HG03064 (cell line): ENCODE results near the gene ITGB1.

Source experiments
- ATAC-seq: cut with Tn5 transposase; IDR thresholded peaks from one replicate; pipeline ENCODE4 v1.9.1; 2021; ENCODE audit warnings: low read depth; ENCODE audit not compliant: unreplicated experiment

Gene ITGB1

DNA sequence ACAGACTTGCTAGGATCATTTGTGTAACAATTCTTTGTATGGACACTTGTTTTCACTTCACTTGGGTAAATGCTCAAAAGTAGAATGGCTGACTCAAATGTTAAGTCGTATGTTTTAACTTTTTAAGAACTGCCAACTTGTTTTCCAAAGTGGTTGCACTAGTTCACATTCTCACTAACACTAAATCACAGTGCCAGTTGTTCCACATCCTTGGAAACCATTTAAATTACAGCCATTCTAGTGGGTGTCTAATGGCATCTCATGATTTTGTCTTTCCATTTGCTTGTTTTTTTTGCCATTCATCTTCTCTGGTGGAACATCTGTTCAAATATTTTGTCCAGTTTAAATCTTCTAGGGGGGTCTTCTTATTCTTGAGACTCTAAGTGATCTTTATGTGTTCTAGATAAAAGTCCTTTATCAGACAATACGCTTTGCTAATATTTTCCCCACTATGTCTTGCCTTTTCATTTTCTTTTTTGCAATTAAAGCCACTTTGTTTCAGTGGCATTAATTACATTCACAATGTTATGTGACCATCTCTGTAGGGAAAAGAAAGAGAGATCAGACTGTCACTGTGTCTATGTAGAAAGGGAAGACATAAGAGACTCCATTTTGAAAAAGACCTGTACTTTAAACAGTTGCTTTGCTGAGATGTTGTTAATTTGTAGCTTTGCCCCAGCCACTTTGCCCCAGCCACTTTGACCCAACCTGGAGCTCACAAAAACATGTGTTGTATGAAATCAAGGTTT lies 63.9 kb downstream of the ITGB1 start:
- ATAC-seq, result no peak

- ATAC-seq, result no peak
Measured at GRCh38 chr10:32893434-32893833, 64.6 kb downstream of the ITGB1 start.

- ATAC-seq, result no peak
Measured at GRCh38 chr10:32891261-32891660, 66.8 kb downstream of the ITGB1 start.

- ATAC-seq, result no peak
Measured at GRCh38 chr10:32890444-32890843, 67.6 kb downstream of the ITGB1 start.

GRCh38 chr10:32889631-32890212 lies 68.3 kb downstream of the ITGB1 start:
- no peak for ATAC-seq

DNA sequence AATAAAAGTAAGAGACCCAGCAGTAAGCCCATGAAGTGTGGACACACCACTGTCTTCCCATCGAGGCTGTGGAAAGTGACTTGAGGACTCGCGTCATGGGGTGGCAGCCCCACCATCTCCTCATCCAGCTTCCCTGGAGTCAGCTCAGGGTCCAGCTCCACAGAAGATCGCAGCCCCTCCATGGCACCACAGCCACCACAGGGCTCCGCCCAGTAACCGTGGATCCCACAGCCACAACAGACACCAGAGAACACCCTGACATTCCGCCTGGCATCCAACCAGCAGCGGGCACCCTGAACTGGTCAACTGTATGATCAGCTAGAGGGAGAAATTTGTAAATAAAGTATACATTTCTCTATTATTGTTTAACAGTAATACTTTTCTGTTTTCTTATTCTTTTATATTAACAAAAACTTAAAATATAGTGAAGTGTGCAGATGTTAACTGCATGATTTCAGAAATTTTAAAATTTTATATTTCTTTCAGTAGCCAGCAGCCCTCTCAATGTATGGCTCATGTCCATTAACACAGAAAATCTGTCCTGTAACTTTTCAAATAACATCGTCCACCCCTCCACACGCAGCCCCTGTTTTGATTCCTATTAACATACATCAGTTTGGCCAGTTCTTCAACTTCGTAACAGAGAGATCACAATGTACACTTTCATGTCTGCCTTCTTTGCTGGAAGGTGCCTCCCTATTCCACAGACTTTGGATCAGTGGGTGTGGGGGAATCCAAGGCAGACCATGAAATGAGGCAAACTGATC lies 69.7 kb downstream of the ITGB1 start:
- ATAC-seq, result no peak

GRCh38 chr10:32887481-32887880 lies 70.5 kb downstream of the ITGB1 start:
- ATAC-seq, result no peak

- no peak for ATAC-seq
Measured at GRCh38 chr10:32882076-32882475, 76.0 kb downstream of the ITGB1 start.

- no peak for ATAC-seq
Measured at GRCh38 chr10:32878646-32879045, 79.4 kb downstream of the ITGB1 start.

DNA sequence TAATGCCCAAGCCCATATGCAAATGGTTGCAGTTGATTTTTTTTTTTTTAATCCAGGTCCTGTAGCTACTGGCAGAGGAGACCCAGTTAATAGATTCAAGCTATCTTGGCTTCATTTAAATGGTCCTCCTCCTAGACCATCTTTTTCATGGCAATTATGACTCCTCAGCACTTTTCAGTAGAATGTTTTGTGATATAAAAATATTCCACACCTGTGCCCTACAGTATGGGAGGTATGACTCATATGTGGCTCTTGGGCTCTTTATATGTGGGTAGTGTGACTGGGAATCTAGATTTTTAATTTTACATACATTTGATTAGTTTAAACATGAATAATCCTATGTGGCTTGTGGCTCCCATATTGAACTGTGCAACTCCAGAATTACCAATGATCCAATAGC lies 80.1 kb downstream of the ITGB1 start:
- no peak for ATAC-seq

DNA sequence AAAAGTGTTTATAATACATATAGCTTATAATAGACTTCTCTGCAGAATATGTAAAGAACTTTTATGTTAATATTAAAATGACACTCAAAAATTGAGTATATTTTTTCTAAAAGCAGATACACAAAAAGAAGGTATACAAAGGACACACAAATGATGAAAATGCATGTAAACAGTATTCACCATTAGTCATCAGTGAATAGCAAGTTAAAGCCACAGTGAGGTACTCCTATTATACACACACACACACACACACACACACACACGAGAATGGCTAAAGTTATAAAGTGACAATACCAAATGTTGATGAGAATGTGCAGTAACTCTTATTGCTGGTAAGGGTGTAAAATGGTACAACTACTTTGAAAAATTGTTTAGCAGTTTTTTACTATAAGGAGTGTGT lies 92.9 kb downstream of the ITGB1 start:
- no peak for ATAC-seq

DNA sequence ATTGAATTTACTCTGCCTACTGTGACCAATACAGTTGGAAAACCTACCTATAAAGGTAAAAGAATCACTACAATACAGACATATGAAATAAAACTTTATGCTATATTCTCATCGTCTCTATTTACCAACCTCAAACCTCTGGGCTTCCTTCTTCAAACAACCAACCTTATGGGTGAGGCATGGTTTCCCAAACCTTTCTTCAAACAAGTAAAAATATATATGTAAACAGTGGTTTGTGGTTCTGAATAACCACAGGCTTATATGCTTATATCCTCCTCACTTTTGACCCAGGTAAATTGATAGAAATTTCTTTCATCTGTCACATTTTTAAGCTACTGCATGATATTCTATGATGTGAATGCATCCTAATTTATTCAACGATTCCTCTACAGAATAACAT lies 103.6 kb downstream of the ITGB1 start:
- ATAC-seq, result no peak

DNA sequence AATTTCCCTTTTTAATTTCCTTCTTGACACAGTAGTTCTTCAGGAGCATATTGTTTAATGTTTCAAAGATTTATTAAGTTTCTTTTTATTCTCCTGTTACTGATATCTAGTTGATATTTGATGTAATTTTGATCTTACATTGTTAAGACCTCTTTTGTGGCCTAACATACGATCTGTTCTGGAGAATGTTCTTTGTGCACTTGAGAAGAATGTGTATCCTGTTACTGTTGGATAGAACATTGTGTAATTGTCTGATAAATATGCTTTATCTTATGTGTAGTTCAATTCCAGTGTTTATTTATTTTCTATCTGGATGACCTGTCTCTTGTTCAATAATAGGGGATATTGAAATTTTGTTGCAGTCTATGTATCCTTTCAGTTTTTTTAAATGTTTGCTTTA lies 106.7 kb downstream of the ITGB1 start:
- no peak for ATAC-seq
